Amygdala (tissue), 56 donors: ENCODE data around the gene TSC22D3.

Experiments used
- DNase-seq, 56 donors: peaks; one replicate each; lab custom pipeline; 2025; lab: John Stamatoyannopoulos, UW

Gene TSC22D3

DNA sequence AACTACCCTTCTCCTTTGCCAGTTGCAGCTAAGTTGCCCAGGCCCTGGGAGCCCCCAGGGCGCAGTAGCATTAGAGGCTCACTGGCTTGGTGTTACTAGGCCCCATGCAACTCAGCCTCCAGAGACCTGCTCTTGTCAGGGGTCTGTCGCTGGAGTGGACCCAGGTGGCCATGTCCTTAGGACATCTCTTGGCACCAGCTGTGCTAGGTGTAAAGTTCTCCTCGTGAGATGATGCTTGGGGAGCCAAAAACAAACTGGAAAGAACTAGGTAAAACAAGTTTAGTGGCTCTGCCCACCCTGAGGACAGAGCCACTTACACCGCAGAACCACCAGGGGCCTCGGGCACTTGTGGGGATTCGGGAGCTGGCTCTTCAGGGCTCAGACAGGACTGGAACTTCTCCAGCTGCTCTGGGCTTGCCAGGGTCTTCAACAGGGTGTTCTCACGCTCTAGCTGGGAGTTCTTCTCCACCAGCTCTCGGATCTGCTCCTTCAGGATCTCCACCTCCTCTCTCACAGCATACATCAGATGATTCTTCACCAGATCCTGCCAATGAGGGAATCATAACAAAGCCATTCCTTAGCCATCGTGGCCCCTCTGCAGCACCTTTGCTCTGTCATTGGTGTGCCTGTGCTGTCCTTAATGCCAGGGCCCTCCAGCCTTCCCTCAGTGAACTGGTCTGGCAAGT is 61.2 kb downstream of the TSC22D3 start:
- peak in 2 of 56 donors; percentile 1 to 2 for DNase-seq

DNA sequence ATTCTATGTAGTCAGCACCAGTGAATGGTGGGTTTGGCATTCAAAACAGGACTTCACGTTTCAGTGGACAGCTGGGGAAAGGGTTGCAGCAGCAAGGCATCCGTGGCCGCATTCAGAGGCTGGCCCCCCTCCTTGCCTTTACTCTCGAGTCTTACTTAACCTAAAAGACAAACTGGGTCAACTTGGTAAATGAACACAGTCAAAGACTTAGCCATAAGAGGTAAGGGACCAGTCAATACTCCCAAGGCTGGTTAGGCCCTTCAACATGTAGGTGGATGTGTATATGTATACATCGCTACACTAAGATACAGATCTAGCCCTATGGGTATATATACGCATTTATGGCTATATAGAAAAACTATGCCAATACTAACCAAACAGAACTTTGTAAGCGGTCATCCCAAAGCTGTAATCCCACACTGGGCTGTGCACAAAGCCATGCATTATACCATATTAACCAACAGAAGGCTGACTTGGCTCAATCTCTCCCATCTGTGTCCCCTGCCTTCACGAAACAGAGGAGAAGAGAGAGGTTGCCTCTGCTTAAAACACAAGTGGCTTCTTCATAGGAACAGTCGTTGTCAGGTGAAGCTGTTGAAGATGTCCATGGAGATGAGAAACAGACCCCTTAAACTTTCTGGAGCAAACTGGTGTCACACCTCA is 61.9 kb downstream of the TSC22D3 start:
- DNase-seq = no peak

DNA sequence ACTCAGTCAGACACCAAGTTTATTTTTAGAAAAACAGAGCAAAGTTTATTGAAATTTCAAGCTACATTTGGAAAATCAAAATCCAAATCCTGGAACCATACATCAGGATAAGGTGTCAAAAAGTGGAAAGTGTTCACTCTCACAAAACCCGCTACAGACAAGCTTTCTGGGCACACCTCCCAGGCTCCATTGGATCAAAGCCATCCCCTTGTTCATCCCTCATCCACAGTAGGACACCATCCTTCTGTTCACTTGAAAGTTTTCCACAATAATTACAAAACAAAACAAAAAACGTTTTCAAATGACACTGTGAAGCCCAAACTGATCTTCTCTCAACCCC is 62.4 kb downstream of the TSC22D3 start:
- DNase-seq = no peak

DNA sequence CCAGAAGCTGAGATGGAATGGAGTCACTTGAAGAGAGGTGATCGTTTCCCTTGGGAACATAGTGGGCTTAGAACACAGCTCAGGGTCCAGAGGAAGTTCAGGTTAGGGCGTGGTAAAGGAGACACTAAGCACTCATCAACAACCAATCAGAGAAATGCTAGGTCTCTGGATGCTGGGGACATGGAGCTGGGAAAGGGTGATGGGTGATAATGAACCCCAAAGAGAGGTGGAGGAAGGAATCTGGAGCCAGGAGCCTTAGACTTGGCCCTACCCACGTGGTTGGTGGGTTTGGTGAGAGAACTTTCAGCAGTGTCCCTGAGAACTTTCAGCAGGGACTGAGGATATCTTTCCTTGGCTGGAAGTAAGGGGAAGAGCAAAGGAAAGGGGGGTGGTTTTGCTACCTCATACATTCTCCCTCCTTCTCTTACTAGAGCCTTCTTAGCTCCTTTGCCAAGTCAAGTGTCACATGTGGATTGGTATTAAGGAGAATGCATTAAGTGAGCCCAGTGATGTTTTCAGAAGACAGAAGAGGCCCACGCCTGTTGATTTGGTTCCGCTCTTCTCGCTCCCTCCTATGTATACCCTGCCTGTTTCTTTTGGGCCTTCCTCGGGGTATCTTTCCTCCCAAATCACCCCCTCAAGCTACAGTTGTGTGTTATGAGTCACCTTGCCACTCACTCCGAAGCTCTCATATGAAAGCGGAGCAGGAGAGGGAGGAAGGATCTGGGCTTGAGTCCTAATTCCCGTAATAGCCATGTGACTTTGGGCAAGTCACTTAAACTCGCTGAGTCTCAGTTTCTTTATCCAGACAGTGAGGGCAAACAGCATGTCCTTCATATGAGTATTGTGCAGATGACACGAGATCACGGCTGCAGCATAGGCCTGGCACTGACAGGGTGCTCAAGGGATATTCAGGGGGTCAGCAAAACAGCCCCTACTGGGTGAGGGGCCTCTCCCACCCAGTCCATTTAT is 63.1 kb downstream of the TSC22D3 start:
- no peak for DNase-seq

DNA sequence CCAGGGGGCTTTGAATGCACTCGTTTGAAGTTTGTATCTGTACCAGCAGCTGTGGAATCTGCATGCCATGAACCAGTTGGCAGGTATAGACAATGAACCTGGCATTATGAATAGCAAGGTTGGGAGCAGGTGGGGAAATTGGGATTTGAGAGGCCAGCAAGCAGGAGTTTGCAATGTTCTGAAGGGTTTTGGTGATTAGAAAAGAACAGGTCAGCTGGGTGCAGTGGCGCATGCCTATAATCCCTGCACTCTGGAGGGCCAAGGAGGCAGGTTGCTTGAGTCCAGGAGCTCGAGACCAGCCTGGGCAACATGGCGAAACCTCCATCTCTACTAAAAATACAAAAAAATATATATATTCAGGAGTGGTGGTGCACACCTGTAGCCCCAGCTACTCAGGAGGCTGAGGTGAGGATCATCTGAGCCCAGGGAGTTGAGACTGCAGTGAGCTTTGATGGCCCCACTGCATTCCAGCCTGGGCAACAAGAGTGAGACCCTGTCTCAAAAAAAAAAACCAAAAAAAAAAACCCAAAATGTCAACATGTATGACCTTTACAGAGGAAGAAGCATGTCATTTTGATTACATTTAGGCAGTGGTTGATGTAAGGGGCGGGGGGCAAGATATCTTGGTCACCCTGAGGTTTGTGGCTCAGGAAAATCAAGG is 63.9 kb downstream of the TSC22D3 start:
- no peak for DNase-seq

DNA sequence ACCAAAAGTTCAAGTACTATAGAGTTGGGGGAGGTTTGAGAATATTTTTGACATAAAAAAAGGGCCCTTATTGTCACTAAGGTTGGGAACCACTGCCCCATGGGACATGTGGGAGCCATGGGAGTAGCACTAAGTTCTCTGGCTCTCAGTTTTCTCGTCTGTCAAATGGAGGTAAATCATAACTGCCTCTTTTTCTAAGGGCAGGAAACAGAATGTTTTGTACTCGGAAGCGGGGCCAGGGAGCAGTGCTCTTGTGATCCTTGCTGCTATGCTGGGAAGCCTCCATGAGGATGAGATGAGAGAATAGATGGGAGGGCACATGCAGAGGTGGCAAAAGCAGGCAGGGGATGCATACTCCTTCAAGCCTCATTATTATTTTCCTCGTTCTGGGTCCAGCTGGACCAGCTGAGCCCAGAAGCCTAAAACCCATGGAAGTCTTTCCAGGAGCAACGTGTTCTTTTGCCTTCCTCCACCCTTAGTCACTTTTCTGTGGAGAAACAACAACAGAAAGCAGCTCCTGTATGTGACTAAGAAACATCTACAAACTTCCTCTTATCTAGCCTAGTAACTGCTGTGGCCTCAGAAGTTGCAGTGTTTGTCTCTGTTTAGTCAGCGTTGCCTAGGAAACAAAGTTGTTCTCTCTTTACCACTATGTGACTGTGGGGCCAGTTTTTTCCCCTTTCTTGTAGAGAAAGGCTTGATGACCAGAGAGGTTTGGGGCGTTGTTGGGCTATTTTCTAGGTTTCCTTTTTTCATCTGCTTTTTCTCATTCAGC is 64.8 kb downstream of the TSC22D3 start:
- peak in 2 of 56 donors; percentile 7 to 15 for DNase-seq

DNA sequence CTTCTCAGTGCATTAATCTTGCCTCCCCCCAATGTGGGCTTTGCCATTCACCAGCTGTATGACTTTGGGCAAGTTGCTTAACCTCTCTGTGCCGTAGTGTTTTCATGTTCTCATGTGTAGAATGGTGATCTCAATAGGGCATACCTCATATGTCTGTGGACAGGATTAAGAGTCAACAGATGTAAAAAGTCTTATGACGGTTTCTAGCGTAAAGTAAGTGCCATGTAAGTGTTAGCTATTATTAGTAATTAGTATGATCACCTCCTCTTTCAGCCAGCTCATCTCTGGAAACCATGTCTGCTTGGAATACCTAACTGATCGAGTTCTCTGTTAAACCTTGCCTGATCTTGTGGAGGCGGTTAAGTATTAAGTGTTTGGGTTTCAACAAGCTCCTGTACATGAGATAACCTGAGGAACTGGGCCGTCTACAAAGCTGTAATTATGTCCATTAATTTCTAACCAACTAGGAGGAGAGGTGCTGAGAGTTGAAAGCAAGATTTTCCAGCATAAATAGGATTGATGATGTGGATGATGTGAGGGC is 66.3 kb downstream of the TSC22D3 start:
- DNase-seq = no peak

DNA sequence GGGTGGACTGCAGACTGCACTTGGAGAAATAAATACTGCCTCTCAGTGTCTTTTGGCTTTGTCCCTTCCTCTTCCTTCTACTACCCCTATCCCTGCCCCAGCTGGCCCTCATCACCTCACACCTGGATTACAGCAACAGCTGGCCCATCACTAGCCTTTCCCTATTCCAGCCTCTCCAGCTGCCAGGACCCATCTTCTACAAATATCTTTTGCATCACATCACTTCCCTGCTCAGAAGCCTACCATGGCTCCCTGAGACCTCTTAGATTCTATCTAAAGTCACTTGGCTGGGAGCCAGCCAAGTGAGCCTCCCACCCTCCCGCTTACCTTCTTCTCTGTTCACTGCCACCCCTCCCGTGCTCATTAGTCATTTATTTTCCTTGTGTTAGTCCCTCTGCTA is 66.8 kb downstream of the TSC22D3 start:
- DNase-seq = no peak

DNA sequence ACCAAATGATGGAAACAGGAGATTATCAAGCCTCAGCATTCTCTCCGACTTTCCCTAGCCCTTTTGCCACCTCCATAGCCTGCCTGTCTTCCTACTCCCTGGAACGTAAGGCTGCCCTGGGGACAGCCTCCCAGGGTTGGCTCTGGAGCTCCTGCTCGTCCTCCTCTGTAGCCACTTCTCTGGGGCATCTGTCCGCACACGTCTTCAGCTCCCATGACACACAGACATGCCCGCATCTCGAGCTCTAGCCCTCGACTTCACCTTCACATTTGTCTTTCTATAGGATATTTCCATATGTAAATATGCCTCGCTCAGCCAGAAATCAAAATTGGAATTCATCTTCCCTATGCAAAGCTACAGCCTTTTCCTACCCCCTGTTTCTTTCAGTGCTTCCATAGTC is 67.7 kb downstream of the TSC22D3 start:
- no peak for DNase-seq

DNA sequence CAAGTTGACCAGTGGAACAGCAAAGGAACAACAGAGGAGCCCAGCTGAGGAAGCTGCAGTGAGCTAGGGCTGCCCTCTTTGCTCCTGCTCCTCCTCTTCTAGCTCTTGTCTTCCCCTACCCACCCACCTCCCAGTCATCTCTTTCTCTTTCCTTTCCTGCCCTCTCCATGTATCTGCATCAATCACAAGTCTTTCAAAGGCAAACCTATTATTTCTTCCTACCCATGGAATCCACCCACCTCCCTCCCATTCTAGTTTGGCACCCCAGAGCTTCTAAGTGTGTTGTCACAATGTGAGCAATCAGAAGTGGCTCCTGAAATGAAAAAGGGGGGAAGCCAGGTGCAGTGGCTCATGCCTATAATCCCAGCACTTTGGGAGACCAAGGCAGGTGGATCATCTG is 69.3 kb downstream of the TSC22D3 start:
- no peak for DNase-seq

DNA sequence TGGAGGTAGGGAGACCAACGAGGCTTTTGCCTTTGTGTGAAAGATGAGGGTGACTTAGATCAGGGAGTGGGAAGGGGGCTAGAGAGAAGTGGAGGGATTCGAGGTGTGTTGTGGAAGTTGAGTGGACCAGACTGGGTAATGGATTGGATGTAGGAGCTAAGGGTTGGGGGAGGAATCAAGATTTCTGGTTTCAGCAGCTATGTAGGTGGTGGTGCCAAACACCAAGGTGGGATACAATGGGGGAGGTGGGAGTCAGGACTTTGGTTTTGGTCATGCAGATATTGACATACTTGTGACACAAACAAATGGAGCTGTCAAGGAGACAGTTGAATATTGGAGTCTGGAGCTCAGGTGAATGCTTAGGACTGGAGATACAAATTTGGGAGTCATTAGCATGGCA is 71.0 kb downstream of the TSC22D3 start:
- DNase-seq = no peak

DNA sequence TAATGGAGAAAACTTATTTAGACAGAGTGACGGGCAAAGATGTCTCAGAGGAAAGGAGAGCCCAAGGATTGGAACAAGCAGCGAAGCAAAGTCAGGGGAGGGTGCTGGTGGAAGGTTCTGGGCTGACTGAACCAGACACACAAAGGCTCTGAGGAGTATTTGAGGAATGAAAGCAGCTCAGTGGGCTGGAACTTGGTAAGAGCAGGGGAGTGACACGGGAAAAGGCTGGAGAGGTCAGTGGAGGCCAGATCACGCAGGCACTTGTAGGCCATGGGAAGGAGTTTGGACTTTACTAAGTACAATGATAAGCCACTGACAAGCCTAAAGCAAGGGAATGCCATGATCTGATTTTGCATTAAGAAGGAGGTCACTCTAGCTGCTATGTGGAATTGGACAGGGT is 71.4 kb downstream of the TSC22D3 start:
- DNase-seq = no peak

DNA sequence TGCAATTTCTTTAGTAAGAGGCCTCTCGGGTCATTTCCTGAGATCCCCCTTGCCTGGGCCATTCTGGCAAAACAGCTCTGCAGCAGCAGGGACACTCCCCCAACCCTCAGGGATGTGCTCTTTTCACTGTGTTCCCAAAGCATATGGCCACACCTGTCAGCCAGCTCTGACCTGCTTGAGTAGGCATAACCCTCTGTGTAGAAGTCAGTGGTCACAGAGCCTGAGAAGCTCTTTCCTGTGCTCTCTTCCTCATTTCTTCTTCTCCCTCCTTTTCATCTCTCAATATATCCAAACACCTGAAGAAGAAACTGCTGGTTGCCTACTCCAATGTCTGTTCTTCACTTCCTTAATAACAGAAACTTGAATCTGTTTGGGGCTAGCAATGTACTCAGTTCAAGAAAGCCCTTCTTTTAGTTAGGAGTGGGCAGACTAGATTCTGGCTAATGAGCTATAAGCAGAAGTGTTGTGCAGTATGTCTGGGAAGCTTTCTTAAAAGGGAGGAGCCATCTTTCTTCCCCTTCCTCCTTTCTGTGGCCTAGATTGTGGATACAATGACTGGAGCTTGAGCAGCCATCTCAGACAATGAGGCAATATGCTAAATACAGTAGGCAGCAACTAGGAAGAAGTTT is 74.0 kb downstream of the TSC22D3 start:
- no peak for DNase-seq

DNA sequence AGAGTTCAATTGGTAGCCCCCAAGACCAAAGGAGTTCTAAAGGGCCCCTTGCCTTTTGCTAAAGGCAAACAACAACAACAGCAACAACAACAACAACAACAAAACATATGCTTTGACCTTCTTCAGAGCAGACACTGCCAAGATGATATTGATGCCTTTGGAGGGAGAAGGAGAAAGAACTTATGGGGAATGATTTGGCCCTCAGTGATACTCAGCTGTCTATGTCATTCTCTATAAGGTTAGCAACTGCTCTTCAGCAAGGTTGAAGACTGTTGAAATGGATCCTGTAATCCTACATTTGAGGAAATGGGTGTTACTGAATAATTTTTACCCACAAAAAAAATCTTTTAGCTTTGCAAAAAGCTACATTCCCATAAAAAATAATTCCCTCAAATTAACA is 74.8 kb downstream of the TSC22D3 start:
- DNase-seq = no peak

DNA sequence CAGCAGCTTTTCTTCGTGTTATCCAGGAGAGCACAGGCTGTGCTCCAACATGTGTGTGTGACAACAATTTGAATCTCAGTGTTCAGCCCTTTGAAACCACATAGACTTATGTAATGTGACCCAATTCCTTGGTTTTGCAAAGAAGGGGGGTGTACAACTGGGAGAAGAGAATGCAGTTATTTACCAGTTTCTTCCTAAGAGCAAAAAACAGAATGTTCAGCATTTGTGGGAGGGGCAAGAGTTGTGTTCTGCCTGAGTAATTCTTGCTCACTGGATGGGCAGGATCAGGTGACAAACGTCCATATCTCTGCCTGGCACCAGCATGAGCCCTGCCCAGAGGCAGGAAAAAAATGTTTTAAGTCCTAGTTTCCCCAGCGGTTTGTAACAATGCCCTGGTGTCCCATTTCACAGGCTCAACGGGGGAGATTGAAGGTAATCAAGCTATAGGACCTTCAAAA is 75.2 kb downstream of the TSC22D3 start:
- DNase-seq = peak in 7 of 56 donors; percentile 2 to 29 (median 9)

DNA sequence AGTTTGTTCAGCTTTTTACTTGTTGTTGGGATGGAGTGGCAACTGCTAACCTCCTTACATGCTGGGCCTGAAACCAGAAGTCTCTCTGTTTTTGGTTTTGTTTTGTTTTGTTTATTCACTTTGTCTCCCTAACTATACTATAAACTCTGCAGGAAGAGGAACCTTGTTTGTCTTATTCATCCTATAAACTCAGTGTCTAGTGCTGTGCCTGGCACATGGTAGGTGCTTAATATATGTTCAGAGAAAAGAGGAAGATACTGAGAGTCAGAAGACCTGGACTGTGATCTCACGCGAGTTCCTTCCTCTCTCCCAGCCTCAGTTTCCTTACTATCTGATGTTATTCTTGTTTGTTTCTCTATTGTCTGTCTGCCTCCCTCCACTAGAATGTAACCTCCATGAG is 76.0 kb downstream of the TSC22D3 start:
- DNase-seq = no peak

DNA sequence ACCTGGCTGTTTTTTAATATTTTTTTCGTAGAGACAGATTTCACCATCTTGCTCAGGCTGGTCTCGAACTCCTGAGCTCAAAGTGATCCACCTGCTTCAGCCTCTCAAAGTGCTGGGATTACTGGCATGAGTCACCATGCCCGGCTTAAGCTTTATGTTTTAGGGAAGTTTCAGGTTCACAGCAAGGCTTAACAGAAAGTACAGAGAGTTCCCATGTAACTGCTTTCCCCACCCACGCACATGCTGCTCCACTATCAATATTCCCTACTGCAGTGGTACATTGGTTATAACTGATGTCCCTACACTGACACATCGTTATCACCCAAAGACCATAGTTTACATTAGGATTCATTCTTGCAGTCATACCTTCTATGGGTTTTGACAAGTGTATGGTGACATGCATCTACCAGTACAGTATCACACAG is 84.6 kb downstream of the TSC22D3 start:
- DNase-seq = peak in 1 of 56 donors; percentile 5

DNA sequence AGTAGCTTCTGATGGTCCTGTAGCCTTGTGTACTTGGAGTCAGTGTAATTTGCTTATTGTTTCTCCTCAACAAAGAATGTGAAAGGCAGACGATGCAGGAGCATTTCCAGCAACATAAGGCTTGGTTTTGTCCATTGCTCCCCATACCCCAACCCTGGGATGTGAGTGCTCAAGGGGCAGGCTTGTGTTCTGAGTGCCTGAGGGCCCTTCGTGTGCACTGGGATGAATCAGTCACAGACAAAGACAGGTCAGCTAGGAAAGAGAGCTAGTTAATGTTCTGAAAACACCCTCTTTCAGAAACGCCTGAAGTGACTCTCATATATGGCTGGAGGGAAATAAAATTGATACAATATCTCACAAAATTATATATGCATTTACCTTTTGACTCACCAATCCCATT is 88.1 kb downstream of the TSC22D3 start:
- no peak for DNase-seq

DNA sequence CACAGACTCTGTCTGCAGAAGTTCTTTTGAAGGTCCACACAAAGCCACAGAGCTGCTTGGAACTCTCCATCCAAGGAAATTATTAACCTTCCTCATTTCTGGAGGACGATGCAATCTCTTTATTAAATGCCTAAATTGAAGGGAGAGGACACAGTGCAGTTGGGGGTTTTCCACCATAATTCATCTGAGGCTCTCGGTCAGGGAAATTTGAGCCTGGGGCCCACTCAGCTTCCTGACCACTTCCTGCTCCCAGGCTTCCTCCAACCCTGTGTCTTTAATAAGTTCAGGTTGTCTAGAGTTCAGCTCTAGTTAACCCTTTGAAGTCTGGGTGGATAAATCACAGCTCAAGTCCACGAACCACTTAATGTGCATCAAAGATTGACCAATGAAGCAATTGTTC is 88.8 kb downstream of the TSC22D3 start:
- DNase-seq = no peak
